Cardiac septum (tissue), 1 donor: ENCODE results near the gene ZNF804A. TPM values are rescaled to one million over a fixed set of nuclear protein-coding genes. Genes with fewer than 3 reads are reported as not detected.
A peak's percentile ranks its signal among the peaks of the same experiment; 100 is the strongest.

ENCODE experiments used
- DNase-seq: peaks from one replicate; pipeline ENCODE4 v3.0.0-alpha.2; 2020; ENCODE audit warnings: low spot score
- intact Hi-C: fragments of 100-400 bp; cut with DNase I; formaldehyde crosslinking; loops from one replicate; pipeline ENCODE4 v1.14.0; 2022
- long read RNA-seq: library from polyadenylated mRNA; unstranded; transcript quantifications from one replicate; pipeline ENCODE4 v2.0.0, GENCODE V29; 2021
- total RNA-seq: library from RNA; stranded (reverse); fragmentation: NEBNext Ultra II Directional; extraction: Animal tissue kit (Norgen Biotek cat#: 25700); gene quantifications from one replicate; pipeline ENCODE4 v1.2.1, GENCODE V29; 2021
- donor health status: DM: no; HTN: no; CAD: no.

Gene ZNF804A
- not detected for total RNA-seq
- long read RNA-seq = 0 reads

DNA sequence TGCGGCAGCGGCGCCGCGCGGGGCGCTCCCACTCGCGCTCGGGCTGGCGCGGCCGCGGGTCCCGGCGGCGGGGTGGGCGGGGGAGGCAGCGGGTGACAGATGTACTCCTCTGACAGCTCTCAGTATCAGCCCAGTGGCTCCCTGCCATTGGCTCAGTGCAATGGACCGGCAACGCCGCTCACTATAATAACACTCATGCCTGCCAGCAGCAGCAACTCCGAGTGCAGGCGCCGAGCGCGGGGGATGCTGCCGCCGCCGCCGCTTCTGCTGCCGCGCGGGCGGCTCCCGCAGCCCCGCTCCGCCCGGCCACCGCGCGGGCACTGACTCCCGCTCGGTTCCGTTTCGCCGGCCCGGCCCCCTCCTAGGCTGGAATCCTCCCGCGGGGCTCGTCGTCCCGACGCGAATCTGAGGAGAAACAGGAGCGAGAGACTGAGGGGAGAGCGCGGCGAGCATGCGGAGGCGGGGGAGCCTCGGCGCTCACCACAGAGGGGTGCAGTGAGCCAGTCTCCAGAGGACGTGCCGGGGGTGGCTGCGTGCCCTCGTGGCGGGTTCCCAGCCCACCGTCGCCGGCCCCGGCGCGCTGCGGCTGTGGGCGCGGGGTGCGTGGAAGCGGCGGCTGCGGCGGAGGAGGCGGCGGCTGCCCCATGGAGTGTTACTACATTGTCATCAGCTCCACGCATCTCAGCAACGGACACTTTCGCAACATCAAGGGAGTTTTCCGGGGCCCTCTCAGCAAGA lies at the start of gene ZNF804A:
Gene ZNF804A (plus strand): TSS at position 214 of the 738 bp plus-strand sequence. CDS start 431 bp downstream, at position 645.
- intact Hi-C loops = no loop called here

DNA sequence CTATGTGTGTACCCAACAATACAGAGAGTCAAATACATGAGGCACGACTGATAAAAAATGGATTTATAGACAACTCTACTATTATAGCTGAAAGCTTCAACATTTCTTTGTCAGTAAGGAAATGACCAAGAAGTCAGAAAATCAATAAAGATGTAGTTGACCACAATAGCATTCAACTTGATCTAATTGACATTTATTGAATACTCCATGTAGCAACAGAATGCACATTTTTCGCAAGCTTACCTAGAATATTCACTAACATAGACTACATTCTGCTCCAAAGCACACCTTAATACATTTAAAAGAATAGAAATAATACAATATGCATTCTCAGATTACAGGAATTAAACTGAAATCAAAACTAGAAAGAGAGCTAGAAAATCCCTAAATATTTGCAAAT lies 49.2 kb upstream of the ZNF804A start:
- DNase-seq = no peak
- intact Hi-C loops = no loop called here

More for the DNA sequence above, at the start of gene ZNF804A:
- peak; percentile 86 for DNase-seq

DNA sequence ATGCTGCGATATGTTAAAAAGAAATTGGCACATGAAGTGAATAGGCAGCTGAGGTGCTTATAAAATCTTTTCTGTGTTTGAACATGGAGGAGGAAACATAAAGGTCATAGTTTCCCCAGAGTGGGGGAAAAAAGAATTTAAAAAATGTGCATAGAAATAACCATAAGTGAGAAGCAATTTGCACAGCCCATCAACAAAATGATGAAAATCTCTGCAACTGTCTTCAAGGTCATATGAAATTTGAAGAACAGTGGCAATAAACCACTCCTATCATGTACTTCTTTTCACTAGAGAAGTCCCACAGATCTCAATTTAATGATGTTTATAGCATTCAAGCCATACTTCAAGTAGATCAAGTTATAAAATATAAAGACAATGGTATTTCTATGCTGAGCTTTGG lies 46.7 kb upstream of the ZNF804A start:
- intact Hi-C loops = no loop called here
- DNase-seq = no peak

DNA sequence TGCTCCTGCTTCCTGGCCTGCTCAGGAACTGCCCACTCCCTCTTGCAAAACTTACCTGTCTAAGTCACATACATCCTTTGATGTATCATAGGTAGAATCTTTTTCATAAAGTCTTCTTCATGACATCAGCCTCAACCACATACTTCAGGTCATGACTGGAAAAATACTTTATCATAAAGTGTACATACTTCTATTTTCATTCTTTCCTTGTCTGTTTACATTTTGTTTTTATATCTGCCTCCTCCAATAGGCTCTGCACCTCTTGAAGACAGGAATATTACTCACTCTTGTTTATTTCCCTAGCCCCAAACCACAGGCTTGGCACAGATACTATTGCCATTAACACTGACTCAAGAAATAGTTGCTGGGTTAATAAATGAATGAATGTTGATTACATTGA lies 43.6 kb upstream of the ZNF804A start:
- intact Hi-C loops = no loop called here
- DNase-seq = no peak

DNA sequence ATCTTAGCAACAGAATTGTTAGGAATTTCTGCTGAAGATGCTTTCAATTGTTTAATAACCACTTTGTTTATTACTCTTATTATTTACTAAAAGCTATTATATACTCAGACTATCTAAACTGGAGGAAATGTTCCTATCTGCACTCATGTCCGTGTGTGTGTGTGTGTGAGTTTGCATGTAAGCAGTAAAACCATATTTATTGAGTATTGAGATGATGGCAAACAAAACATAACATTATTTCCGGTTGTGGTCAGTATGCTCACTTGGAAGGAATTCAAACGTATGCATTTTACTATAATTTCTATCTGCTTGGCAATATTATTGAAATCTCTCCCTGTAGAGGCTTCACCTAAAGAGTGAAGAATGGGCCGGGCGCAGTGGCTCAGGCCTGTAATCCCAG lies 43.0 kb upstream of the ZNF804A start:
- intact Hi-C loops = no loop called here
- no peak for DNase-seq

DNA sequence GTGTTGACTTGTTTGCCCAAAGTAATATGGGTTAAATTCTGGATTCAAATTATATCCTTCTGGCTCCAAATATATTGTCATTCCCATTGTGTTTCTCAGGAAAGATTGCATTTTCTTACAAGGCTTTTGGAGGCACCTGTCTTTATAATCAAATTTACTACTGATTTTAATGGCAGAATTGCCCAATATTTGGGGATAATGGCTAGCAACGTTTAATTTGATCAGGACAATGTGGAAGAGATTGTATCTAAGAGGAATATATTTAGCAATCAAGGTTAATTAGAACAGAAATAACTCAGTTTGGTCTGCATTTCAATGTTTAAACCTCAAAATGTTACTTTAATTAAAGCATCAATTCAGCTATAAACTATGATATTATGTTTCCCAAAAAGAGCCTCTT lies 41.7 kb upstream of the ZNF804A start:
- no peak for DNase-seq
- intact Hi-C loops = no loop called here

DNA sequence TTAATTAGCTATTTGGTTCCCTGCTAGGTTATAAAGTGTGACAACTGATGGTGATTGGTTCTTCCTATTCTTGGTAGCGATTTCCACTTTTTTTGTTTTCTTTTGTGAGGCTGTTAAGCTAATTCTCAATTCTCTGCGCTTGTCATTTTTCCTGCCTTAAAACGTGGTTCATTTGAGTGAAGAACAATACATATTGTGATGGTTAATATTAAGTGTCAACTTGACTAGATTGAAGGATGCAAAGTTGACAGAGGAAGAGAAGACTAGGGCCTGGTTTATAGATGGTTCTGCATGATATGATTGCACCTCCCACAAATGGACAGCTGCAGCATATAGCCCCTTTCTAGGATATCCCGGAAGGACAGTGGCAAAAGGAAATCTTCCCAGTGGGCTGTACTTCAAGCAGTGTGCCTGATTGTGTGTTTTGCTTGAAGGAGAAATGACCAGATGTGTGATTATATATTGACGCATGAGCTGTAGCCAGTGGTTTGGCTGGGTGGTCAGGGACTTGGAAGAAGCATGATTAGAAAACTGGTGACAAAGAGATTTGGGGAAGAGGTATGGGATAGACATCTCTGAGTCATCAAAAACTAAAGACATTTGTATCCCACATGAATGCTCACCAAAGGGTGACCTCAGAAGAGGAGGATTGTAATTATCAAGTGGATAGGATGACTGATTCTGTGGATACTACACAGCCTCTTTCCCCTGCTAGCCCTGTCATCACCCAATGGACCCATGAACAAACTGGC lies 39.4 kb upstream of the ZNF804A start:
- DNase-seq = no peak
- intact Hi-C loops = no loop called here

DNA sequence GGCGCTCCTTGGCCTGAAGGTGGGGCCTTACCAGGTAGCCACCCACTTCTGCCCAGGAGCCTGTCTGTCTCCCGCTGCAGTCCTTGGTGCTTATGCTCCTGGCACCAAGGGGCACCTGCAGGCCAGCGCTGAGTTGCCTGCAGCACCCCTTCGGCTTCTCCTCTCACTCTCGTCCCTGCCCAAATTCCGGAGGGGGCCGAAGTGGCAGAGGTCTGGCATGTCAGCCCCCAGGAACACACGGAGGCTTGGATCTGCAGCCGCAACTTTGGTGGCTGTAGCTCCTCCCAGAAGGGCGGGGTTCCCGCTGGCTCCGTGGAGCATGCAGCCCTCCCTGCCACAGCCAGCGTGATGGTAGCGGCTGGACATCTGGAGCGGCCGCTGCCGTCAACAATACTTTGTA lies 37.7 kb upstream of the ZNF804A start:
- intact Hi-C loops = no loop called here
- DNase-seq = no peak

DNA sequence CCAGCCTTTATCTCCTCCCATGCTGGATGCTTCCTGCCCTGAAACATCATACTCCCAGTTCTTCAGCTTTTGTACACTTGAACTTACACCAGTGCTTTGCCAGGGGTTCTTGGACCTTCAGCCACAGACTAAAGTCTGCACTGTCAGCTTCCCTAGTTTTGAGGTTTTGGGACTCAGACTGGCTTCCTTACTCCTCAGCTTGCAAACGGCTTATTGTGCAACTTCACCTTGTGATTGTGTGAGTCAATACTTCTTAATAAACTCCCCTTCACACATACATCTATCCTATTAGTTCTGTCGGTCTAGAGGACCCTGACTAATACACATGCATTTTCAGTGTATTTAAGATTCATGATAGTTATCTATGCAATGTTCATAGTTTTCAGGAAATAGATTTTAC lies 35.8 kb upstream of the ZNF804A start:
- DNase-seq = no peak
- intact Hi-C loops = no loop called here

DNA sequence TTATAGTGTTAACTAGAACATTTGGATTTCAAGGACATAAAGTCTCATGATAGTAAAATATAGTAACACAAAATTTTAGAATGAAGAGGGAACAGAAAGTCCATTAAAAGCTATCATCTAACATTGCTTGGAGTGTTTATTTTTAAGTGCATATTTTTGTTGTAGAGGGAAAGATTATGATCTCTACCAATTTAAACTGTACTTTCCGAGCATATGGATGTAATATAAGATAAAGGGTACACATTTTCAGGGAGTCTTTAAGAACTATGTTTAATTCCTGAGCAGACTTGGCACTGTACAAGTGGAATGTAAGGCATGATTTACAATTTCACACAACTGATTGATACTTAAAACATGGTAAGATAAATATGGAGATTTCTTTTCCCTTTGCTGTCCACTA lies 34.2 kb upstream of the ZNF804A start:
- no peak for DNase-seq
- intact Hi-C loops = no loop called here

DNA sequence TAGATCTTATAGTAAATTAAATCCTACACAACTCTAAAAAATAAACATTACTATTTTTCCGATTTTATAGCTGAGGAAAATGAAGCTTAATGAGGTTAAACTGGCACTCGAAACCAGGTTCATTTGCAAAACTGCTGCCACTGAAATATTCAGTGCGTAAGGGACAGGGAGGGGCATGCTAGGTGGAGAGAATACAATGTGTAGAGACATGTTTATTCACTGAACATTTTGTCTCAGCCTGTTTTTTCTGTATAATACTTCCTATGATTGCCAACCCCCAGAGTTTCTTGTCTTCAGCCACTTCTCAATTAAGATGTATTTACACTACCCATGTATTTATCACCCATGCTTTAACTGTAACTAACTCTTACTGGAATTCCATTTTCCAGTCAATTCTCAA lies 31.6 kb upstream of the ZNF804A start:
- DNase-seq = no peak
- intact Hi-C loops = no loop called here

DNA sequence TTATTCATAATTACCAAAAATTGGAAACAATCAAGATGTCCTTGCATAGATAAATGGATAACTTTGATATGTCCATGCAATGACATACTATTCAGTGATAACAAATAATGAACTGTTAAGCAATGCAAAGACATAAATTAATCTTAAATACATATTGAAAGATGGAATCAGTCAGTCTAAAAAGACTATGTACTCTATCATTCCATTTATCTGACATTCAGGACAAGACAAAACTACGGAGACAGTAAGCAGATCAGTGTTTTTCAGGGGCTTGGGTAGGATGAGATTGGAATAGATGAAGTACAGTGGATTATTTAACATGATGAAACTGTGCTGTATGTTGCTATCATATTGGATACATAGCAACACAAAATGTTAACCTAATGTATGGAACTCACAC lies 21.3 kb upstream of the ZNF804A start:
- intact Hi-C loops = no loop called here
- no peak for DNase-seq

DNA sequence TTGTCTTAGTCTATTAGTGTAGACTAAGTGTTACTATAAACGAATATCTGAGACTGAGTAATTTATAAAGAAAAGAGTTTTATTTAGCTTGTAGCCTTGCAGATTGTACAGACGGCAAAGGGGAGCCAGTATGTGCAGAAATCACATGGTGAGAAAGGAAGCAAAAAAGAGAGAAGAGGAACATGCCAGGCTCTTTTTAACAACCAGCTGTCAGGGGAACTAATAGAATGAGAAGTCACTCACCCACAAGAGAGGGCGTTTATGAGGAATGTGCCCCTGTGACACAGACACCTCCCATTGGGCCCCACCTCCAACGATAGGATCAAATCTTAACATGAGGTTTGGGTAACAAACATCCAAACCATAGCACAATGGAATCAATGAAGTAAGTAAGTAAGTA lies 20.6 kb upstream of the ZNF804A start:
- intact Hi-C loops = no loop called here
- DNase-seq = no peak

DNA sequence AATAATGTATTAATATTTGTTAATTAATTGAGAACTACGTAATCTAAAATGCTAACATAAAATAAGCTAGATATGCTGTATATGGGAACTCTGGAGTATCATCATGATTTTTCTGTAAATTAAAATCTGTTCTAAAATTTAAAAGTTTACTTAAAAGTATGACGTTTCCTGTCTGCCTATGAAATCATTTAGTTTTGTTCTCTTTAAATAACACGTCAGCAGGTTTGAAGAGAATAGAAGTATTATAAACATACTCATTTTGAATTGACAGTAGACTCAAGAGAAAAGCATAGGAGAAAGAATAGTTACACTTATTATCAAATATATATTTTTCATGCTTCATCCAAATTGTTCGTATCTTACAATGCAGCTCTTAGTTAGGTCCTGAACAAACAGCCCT lies 19.1 kb upstream of the ZNF804A start:
- no peak for DNase-seq
- intact Hi-C loops = no loop called here

DNA sequence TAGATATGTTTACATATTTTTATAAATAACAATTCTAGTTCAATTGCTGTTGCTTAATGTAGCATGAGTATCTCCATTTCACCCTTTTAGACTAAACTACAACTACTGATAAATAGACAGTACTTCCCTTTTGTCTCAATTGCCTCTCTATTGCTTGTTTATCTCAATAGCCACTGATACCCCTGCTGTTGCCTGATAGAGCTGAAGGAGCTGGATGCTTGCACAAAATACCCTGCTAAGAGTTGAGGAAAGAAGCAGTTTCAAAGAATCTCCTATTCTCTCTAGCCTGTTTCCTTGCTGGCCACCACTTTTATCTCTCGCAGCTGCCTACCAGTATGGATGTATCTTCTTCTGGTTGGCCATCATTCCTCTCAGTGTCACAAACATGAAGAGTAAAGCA lies 16.9 kb upstream of the ZNF804A start:
- no peak for DNase-seq
- intact Hi-C loops = no loop called here

DNA sequence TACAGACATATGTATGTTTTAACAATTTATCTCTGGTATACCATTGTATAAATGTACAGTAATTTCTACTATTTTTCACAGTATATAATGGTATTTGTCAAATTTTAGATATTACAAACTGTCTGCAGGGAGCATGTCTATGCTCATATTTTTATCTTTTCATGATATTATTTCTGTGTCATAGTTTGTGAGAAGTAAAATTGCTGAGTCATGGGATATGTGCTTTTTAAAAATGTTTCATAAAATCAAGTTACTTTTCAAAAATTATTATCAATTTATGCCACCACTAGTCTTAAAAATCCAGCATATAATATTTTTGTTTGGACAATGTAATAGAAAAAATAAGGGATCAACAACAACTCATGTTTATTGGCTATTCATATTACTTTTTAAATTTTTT lies 9.1 kb upstream of the ZNF804A start:
- no peak for DNase-seq
- intact Hi-C loops = no loop called here

DNA sequence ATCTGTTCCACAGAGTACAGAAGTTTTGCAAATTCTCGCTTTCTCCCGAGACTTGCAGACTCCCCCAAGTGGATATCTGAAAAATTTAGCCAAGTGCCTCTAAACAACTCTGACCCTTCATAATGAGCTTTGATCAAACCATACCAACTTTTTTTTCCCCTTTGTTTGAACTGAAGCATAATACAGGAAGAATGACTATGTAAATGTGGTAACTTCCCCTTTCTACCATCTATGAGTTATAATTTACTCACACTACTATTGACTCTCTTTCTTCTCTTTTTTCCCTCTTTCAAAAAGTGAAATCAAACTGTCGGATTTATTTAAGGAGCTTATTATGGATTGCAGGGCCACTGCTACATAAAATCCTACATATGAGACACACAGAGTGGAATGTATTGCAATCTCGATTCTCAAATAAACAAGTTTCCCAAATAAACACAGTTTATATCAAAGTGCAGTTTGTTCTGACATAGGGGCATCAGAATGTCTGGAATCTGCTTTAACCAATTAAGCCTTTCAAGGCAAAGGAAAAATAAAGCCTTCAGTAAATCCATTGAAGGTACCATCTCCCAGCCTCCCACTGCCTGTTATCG lies 1.4 kb upstream of the ZNF804A start:
- DNase-seq = no peak
- intact Hi-C loops = no loop called here

DNA sequence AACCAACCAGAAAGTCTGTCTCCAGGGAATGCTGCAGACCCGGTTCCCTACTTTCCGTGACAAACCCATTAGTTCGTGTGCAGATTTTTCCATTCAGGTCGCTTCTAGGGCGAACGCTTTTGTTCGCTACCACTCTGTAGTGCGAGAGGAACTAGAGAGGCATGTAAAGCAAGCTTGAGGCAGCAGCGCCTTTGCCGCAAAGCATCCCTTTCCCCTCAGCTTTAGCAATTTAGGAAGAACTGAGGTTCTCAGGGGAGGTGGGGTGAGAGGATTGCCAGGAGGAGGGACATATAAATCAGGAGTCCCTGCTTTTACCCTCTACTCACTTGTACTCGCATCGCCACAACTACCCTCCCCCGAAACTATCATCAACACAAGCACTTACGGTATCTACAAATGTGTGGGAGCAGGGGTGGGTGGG lies 748 bp upstream of the ZNF804A start:
- DNase-seq = peak; percentile 76
- intact Hi-C loops = no loop called here

DNA sequence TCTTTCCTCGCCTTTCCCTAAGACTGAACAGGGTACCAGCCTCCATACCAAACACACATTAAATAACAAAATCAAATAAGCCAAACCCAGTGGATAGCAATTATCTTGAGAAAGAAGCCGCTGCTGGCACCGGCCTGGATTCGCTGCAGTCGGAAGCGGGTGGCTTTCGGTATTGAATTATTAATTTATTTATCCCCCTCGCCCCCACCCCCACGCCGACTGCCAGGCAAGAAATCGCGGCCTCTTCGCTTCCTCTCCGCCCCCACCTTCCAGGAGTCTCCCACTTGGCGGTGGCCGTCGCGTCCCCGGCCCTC lies 370 bp upstream of the ZNF804A start:
- DNase-seq = no peak
- intact Hi-C loops = no loop called here

DNA sequence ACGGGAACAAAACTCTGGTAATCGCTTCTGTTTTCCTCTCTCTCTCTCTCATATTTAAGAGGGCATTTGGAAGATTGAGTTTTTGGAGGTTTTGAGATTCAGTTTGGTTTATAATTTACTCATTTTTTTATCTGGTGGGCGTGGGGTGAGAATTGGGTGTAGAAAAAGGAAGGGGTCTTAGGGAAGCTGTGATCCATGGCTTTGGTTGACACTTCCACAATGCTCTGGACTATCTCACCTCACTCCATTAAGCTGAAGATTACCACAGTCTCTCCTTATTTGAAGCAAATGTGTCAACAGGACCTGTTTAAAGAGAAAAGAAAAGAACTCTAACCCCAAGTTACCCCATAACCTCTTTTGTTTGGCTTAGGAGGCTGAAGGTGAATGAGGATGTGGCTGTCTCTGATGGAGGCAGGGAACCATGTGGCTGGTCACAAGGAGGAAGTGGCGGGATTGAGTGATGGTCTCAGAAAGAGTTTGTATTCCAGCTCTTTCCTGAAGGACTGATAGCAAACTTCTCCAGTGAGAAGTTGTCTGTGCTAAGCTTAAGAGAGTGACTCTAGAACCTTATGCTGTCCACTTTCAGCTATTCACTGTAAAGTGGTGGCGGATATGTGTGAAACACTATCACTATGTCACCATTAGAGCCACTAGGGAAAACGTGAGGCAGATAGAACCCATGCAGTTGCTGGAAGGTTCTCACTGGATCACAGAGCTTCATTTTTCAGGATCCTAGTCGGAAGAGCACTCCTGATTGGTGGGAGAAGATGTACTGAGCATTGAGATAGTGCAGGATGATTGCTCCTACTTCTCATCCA lies 934 bp downstream of the ZNF804A start:
- intact Hi-C loops = no loop called here
- no peak for DNase-seq
